Endothelial cell of umbilical vein (primary cell): Measurements from ENCODE around the gene PPP3CA. TPM values are rescaled to one million over a fixed set of nuclear protein-coding genes. Genes with fewer than 3 reads are reported as not detected.

ENCODE experiments used
- BruUV-seq: library from RNA; stranded (reverse); fragments of 400-500 nt; replicated peaks from 2 replicates; lab custom pipeline; 2021; lab: Mats Ljungman, UMichigan
- CTCF ChIA-PET: fragments of 300-600, 350-600 bp; sonication (Branson Sonifier 250); formaldehyde crosslinking; loops from one replicate; lab custom pipeline; 2021; ENCODE audit warnings: antibody characterized with exemption, inconsistent platforms; lab: Charles Lee
- POLR2A ChIA-PET: fragments of 300-600, 350-600 bp; sonication (Branson Sonifier 250); formaldehyde crosslinking; loops from one replicate; lab custom pipeline; 2021; ENCODE audit warnings: antibody characterized with exemption, inconsistent platforms; lab: Charles Lee
- DNase-seq: peaks from one replicate; pipeline ENCODE4 v3.0.0-alpha.2; 2011; ENCODE audit warnings: low read depth, low spot score
- FAIRE-seq: peaks from 2 replicates; lab custom pipeline; 2011; peaks lifted over from hg19 to GRCh38; lab: Jason Lieb, UNC
- H2AFZ ChIP-seq: 2 replicates; pipeline ENCODE4 v1.6.0; 2012; ENCODE audit warnings: low read depth, low read length, control low read depth, inconsistent platforms
- H3K27ac ChIP-seq: 2 replicates; pipeline ENCODE4 v1.5.1; 2011; ENCODE audit warnings: low read depth, mild to moderate bottlenecking, control low read depth, low read length, moderate library complexity; ENCODE audit not compliant: insufficient read depth
- H3K27me3 ChIP-seq, 2 experiments: 2 replicates each; pipeline versions ENCODE4 v1.6.0 to v1.6.1; 2011; ENCODE audit warnings: low read length in 2 of 2, mixed read lengths in 1 of 2; ENCODE audit not compliant: control insufficient read depth in 2 of 2, insufficient read depth in 2 of 2
- H3K36me3 ChIP-seq, 2 experiments: 2 replicates in 1 of 2; 3 replicates in 1 of 2; pipeline ENCODE4 v1.5.1; 2011; ENCODE audit warnings: low read length in 2 of 2, mild to moderate bottlenecking in 1 of 2, moderate library complexity in 1 of 2; ENCODE audit not compliant: control insufficient read depth in 2 of 2, insufficient read depth in 2 of 2; ENCODE audit errors: extremely low read depth in 1 of 2
- H3K4me1 ChIP-seq: 3 replicates; pipeline ENCODE4 v1.5.1; 2011; ENCODE audit warnings: mild to moderate bottlenecking, low read length; ENCODE audit not compliant: control insufficient read depth, insufficient read depth; ENCODE audit errors: extremely low read depth
- H3K4me2 ChIP-seq: 2 replicates; pipeline ENCODE4 v1.6.1; 2011; ENCODE audit warnings: low read length, control low read depth, mixed read lengths; ENCODE audit not compliant: insufficient read depth
- H3K4me3 ChIP-seq, 3 experiments: fragments of 200-600 bp in 1 of 3; sonication (generic), shearing (Covaris generic) in 1 of 3; replicated peaks in 1 of 3; 2 replicates each; pipeline ENCODE4 v1.5.1; 2011 to 2016; ENCODE audit warnings: control low read depth in 3 of 3, low read length in 3 of 3, mild to moderate bottlenecking in 2 of 3, inconsistent platforms in 1 of 3, low read depth in 1 of 3, moderate library complexity in 1 of 3; ENCODE audit not compliant: insufficient read depth in 1 of 3
- H3K79me2 ChIP-seq: 2 replicates; pipeline ENCODE4 v1.6.0; 2012; ENCODE audit warnings: low read length, inconsistent platforms; ENCODE audit not compliant: control insufficient read depth, insufficient read depth
- H3K9ac ChIP-seq: replicated peaks from 2 replicates; pipeline ENCODE3; 2011; ENCODE audit warnings: low read length, control low read depth; ENCODE audit not compliant: insufficient read depth; ENCODE audit errors: extremely low read depth
- H3K9me1 ChIP-seq: replicated peaks from 3 replicates; pipeline ENCODE4 v1.6.0; 2011; ENCODE audit warnings: mild to moderate bottlenecking, low read length; ENCODE audit not compliant: control insufficient read depth, insufficient read depth; ENCODE audit errors: extremely low read depth
- H3K9me3 ChIP-seq: replicated peaks from 2 replicates; pipeline ENCODE4 v1.5.1; 2012; ENCODE audit warnings: low read length, inconsistent platforms; ENCODE audit not compliant: control insufficient read depth, insufficient read depth
- H4K20me1 ChIP-seq: replicated peaks from 2 replicates; pipeline ENCODE3; 2011; ENCODE audit warnings: mild to moderate bottlenecking, low read length; ENCODE audit not compliant: control insufficient read depth, insufficient read depth; ENCODE audit errors: extremely low read depth
- CTCF ChIP-seq, 2 donors: IDR thresholded peaks; 1 replicate in 1 of 2; 2 replicates in 1 of 2; pipeline ENCODE4 v1.5.1; 2011; ENCODE audit warnings: low read length in 2 of 2, mild to moderate bottlenecking in 2 of 2, moderate library complexity in 2 of 2, control low read depth in 1 of 2, inconsistent platforms in 1 of 2, low read depth in 1 of 2; ENCODE audit not compliant: insufficient read depth in 1 of 2; ENCODE audit errors: extremely low read depth in 1 of 2
- EZH2 ChIP-seq: IDR thresholded peaks from 2 replicates; pipeline ENCODE4 v1.6.1; 2012; ENCODE audit warnings: borderline replicate concordance, low read depth, mild to moderate bottlenecking, moderate library complexity, low read length, inconsistent platforms; ENCODE audit not compliant: severe bottlenecking
- FOS ChIP-seq: IDR thresholded peaks from 2 replicates; pipeline ENCODE4 v1.6.1; 2011; ENCODE audit warnings: mild to moderate bottlenecking, low read length, moderate library complexity, borderline replicate concordance; ENCODE audit not compliant: insufficient read depth
- GATA2 ChIP-seq: IDR thresholded peaks from 2 replicates; pipeline ENCODE4 v1.7.0; 2011; ENCODE audit warnings: low read depth, mild to moderate bottlenecking, moderate library complexity, mixed read lengths, low read length; ENCODE audit not compliant: insufficient read length, insufficient read depth
- JUN ChIP-seq: IDR thresholded peaks from 2 replicates; pipeline ENCODE4 v1.6.1; 2011; ENCODE audit warnings: borderline replicate concordance, low read depth; ENCODE audit not compliant: insufficient read length, insufficient read depth
- MYC ChIP-seq: IDR thresholded peaks from one replicate; pipeline ENCODE4 v1.6.1; 2011; ENCODE audit warnings: mild to moderate bottlenecking, low read depth, low read length
- POLR2A ChIP-seq: IDR thresholded peaks from 2 replicates; pipeline ENCODE4 v1.6.1; 2012; ENCODE audit warnings: low read depth, mild to moderate bottlenecking, control low read depth, low read length
- POLR2AphosphoS5 ChIP-seq: IDR thresholded peaks from 2 replicates; pipeline ENCODE4 v1.6.1; 2012; ENCODE audit warnings: low read depth, mild to moderate bottlenecking, control low read depth, low read length, moderate library complexity; ENCODE audit not compliant: insufficient read depth
- dilution Hi-C: fragments of 300-500 bp; cut with MboI; formaldehyde crosslinking; loops from one replicate; pipeline ENCODE4 v1.15.0; 2019; ENCODE audit warnings: low sequenced_read_pairs; ENCODE audit not compliant: extremely low pct_ligation_motif_present
- intact Hi-C: fragments of 100-400 bp; cut with micrococcal nuclease; formaldehyde crosslinking; loops from one replicate; pipeline ENCODE4 v1.10.0; 2022
- polyA plus RNA-seq, 4 experiments: library from polyadenylated mRNA; depleted of rRNA in 3 of 4; stranded (reverse) in 3 of 4; unstranded in 1 of 4; fragments of >200 nt; gene quantifications; 2 replicates each; pipeline versions ENCODE4 v1.2.1 to v1.2.3, GENCODE V29; 2011 to 2012; ENCODE audit warnings: missing spikeins in 1 of 4
- total RNA-seq: library from RNA; stranded (reverse); gene quantifications from 2 replicates; pipeline ENCODE4 v1.2.3, GENCODE V29; 2021
- TF ChIP-seq, protein P1 (sequence below): IDR thresholded peaks from 2 replicates; pipeline ENCODE4 v1.6.1; 2011; ENCODE audit not compliant: insufficient read depth, insufficient read length

PPP3CA gene
- total and polyA plus RNA-seq, 2 donors (not counting 3 experiments of a cell fraction or from before 2014, with no cell fraction given), result 7.0 to 43.3 TPM

DNA sequence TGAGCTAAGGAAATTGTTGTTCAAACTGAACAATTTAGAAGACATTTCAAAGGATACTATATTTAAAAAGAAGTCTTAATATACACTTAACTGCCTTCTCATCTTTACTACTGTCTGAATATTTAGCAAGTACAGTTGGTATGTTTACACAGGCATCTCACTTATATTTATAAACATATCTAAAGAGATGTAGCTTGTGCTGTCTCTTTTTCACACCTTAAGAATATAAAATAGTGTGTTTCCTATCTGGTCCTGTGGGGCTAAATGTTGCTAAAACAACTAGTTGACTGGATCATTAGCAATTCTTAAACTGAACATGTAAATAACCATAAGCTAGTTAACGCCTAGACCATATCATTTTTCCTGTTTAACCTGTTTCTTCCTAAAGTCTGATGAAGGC is 336.3 kb downstream of the PPP3CA start:
- no TSS peak for BruUV-seq
- no peak for DNase-seq
- CTCF ChIA-PET, result interaction anchor here (0.8 to 1.0 kb wide), 2 partner anchors 9 to 111 kb away, joined by 3 read pairs; no protein-coding TSS in a partner anchor
- FAIRE-seq, result no peak
- Histone ChIP-seq H3K4me3 (no peak overlapping the region), H3K27ac (no peak overlapping the region), H3K27me3 (no peaks in the 10 kb centered on the region), H4K20me1 (no peaks in the 10 kb centered on the region), H3K36me3 (no peaks in the 10 kb centered on the region), H3K9me1 (no peaks in the 10 kb centered on the region), H2AFZ (no peak overlapping the region), H3K4me1 (peaks cover 14% of the 10 kb centered on the region), H3K9me3 (no peaks in the 10 kb centered on the region), H3K79me2 (no peaks in the 10 kb centered on the region), H3K9ac (no peak overlapping the region), H3K4me2 (no peak overlapping the region)
- POLR2A ChIA-PET, result interaction anchor here (1.1 kb wide), 1 partner anchor 40 kb away, joined by 3 read pairs; no protein-coding TSS in a partner anchor
- TF ChIP-seq FOS, result no peak
- intact Hi-C loops, result no loop called here
- dilution Hi-C loops, result no loop called here

GRCh38 chr4:101009471-101009870 is 337.9 kb downstream of the PPP3CA start:
- no peak overlapping the region for H3K4me2 ChIP-seq
- peaks cover 10% of the 10 kb centered on the region for H3K4me1 ChIP-seq
- dilution Hi-C loops, result no loop called here
- no peaks in the 10 kb centered on the region for H3K27me3 ChIP-seq
- H3K36me3 ChIP-seq, result no peaks in the 10 kb centered on the region
- no peak overlapping the region for H3K4me3 ChIP-seq
- FAIRE-seq, result no peak
- no TSS peak for BruUV-seq
- H3K9me3 ChIP-seq, result no peaks in the 10 kb centered on the region
- H4K20me1 ChIP-seq, result no peaks in the 10 kb centered on the region
- POLR2A ChIA-PET, result no interaction called here
- DNase-seq, result no peak
- TF ChIP-seq JUN (no peak), GATA2 (no peak), FOS (no peak), POLR2A (no peak), POLR2AphosphoS5 (no peak), MYC (no peak), EZH2 (no peak), CTCF (IDR thresholded peaks at IDR 0.05; ENCODE audit: extremely low read depth in 1 of 2, insufficient read depth in 1 of 2, low read depth in 1 of 2, low read length in 2 of 2) (no peak)
- TF ChIP-seq, protein P1, sequence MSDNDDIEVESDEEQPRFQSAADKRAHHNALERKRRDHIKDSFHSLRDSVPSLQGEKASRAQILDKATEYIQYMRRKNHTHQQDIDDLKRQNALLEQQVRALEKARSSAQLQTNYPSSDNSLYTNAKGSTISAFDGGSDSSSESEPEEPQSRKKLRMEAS, result no peak
- H3K9ac ChIP-seq, result no peak overlapping the region
- no peaks in the 10 kb centered on the region for H3K9me1 ChIP-seq
- no peaks in the 10 kb centered on the region for H3K79me2 ChIP-seq
- H3K27ac ChIP-seq, result no peak overlapping the region
- CTCF ChIA-PET, result no interaction called here
- intact Hi-C loops, result no loop called here
- no peak overlapping the region for H2AFZ ChIP-seq
